Pons (tissue), 1 donor: ENCODE results near the gene MYO5A.
"Not testable (repeated sequence)": the region's sequence is repeated elsewhere in the genome, so short reads cannot be mapped to it uniquely, and the experiment has no call there.

Experiments used
- DNase-seq: peaks from one replicate; pipeline ENCODE4 v3.0.0-alpha.2; 2016; ENCODE audit warnings: low spot score

Gene MYO5A

GRCh38 chr15:52540374-52541012, 11.8 kb upstream of the MYO5A start:
- no peak for DNase-seq

GRCh38 chr15:52537459-52537858, 8.8 kb upstream of the MYO5A start:
- DNase-seq, result no peak

- DNase-seq, result no peak
These were observed 3.7 kb upstream of the MYO5A start for GRCh38 chr15:52532427-52532826.

GRCh38 chr15:52529940-52530339, 1.3 kb upstream of the MYO5A start:
- DNase-seq, result no peak

GRCh38 chr15:52529341-52529924, 753 bp upstream of the MYO5A start:
- peak; percentile 41 for DNase-seq

- peak; percentile 45 for DNase-seq
These were observed 643 bp downstream of the MYO5A start for GRCh38 chr15:52527911-52528563.

GRCh38 chr15:52527196-52527910, 1.3 kb downstream of the MYO5A start:
- peak; percentile 53 for DNase-seq

GRCh38 chr15:52524223-52525136, 4.2 kb downstream of the MYO5A start:
- DNase-seq, result no peak

GRCh38 chr15:52523647-52524046, 5.0 kb downstream of the MYO5A start:
- peak; percentile 54 for DNase-seq

- no peak for DNase-seq
These were observed 5.5 kb downstream of the MYO5A start for GRCh38 chr15:52523192-52523591.

- no peak for DNase-seq
These were observed 7.0 kb downstream of the MYO5A start for GRCh38 chr15:52521682-52522081.

- DNase-seq, result no peak
These were observed 8.3 kb downstream of the MYO5A start for GRCh38 chr15:52520421-52520820.

- DNase-seq, result no peak
These were observed 10.0 kb downstream of the MYO5A start for GRCh38 chr15:52518487-52519371.

GRCh38 chr15:52517014-52517413, 11.7 kb downstream of the MYO5A start:
- no peak for DNase-seq

- DNase-seq, result no peak
These were observed 13.3 kb downstream of the MYO5A start for GRCh38 chr15:52515343-52515742.

GRCh38 chr15:52514482-52514881, 14.2 kb downstream of the MYO5A start:
- DNase-seq, result no peak

GRCh38 chr15:52512869-52513268, 15.8 kb downstream of the MYO5A start:
- DNase-seq, result not testable (repeated sequence)

- no peak for DNase-seq
These were observed 17.6 kb downstream of the MYO5A start for GRCh38 chr15:52511084-52511483.

- peak; percentile 87 for DNase-seq
These were observed 19.0 kb downstream of the MYO5A start for GRCh38 chr15:52509500-52510245.

GRCh38 chr15:52506549-52506948, 22.1 kb downstream of the MYO5A start:
- DNase-seq, result no peak
